ENCODE data around the gene GAS2L3. TPM values are rescaled to one million over a fixed set of nuclear protein-coding genes. Genes with fewer than 3 reads are reported as not detected.
"Not testable (repeated sequence)": the region's sequence is repeated elsewhere in the genome, so short reads cannot be mapped to it uniquely, and the experiment has no call there.

The GAS2L3 gene
- total RNA-seq, 1 donor from 2014 or later, result 0.07 TPM

GRCh38 chr12:100554608-100555077 is 18.8 kb upstream of the GAS2L3 start:
- CTCF ChIA-PET, result interaction anchor here (1.0 to 2.3 kb wide), 3 partner anchors 9 to 320 kb away, joined by 3 to 16 read pairs (median 4); no protein-coding TSS in a partner anchor
- Mint-ChIP-seq H3K27me3 (peaks cover 2% of the 10 kb centered on the region), H3K36me3 (ENCODE audit: low read depth) (no peaks in the 10 kb centered on the region), H3K9me3 (no peaks in the 10 kb centered on the region), H3K4me1 (no peaks in the 10 kb centered on the region), H3K27ac (no peak overlapping the region), H3K4me3 (no peak overlapping the region)
- no peak for ATAC-seq (ENCODE audit: low read depth)
- TF ChIP-seq CTCF (IDR thresholded peaks at IDR 0.05), result no peak
- intact Hi-C loops (cut with micrococcal nuclease), result no loop called here
- POLR2A ChIA-PET, result no interaction called here
- DNase-seq, result no peak

- POLR2A ChIA-PET, result no interaction called here
- no peak for DNase-seq
- no peak for TF ChIP-seq CTCF (IDR thresholded peaks at IDR 0.05)
These were observed 17.8 kb upstream of the GAS2L3 start for GRCh38 chr12:100555722-100556121.

GRCh38 chr12:100557357-100557756 is 16.1 kb upstream of the GAS2L3 start:
- POLR2A ChIA-PET, result no interaction called here
- no peak for DNase-seq
- Mint-ChIP-seq H3K4me1 (no peaks in the 10 kb centered on the region), H3K27ac (no peak overlapping the region), H3K36me3 (ENCODE audit: low read depth) (no peaks in the 10 kb centered on the region), H3K27me3 (peaks cover 2% of the 10 kb centered on the region), H3K4me3 (no peak overlapping the region), H3K9me3 (no peaks in the 10 kb centered on the region)
- CTCF ChIA-PET, result no interaction called here
- intact Hi-C loops (cut with micrococcal nuclease), result no loop called here
- ATAC-seq (ENCODE audit: low read depth), result no peak
- no peak for TF ChIP-seq CTCF (IDR thresholded peaks at IDR 0.05)

More at GRCh38 chr12:100555722-100556121, 17.8 kb upstream of the GAS2L3 start:
- Mint-ChIP-seq H3K27me3 (peaks cover 2% of the 10 kb centered on the region), H3K4me3 (no peak overlapping the region), H3K9me3 (no peaks in the 10 kb centered on the region), H3K36me3 (ENCODE audit: low read depth) (no peaks in the 10 kb centered on the region), H3K4me1 (no peaks in the 10 kb centered on the region), H3K27ac (no peak overlapping the region)
- ATAC-seq (ENCODE audit: low read depth), result no peak
- CTCF ChIA-PET, result interaction anchor here (1.0 to 2.3 kb wide), 3 partner anchors 10 to 321 kb away, joined by 3 to 16 read pairs (median 4); no protein-coding TSS in a partner anchor
- intact Hi-C loops (cut with micrococcal nuclease), result no loop called here

GRCh38 chr12:100559261-100559660 is 14.2 kb upstream of the GAS2L3 start:
- CTCF ChIA-PET; H3K4me1 Mint-ChIP-seq; DNase-seq; H3K27ac Mint-ChIP-seq; POLR2A ChIA-PET; H3K36me3 Mint-ChIP-seq (ENCODE audit: low read depth); H3K9me3 Mint-ChIP-seq; H3K4me3 Mint-ChIP-seq; intact Hi-C loops (cut with micrococcal nuclease); ATAC-seq (ENCODE audit: low read depth); H3K27me3 Mint-ChIP-seq: not testable (repeated sequence)

GRCh38 chr12:100564090-100564489 is 9.4 kb upstream of the GAS2L3 start:
- ChIA-PET POLR2A (no interaction called here), CTCF (no interaction called here)
- intact Hi-C loops (cut with micrococcal nuclease), result no loop called here
- no peak overlapping the region for H3K27ac Mint-ChIP-seq
- H3K36me3 Mint-ChIP-seq (ENCODE audit: low read depth), result no peaks in the 10 kb centered on the region
- DNase-seq (no peak), ATAC-seq (ENCODE audit: low read depth) (no peak)
- TF ChIP-seq CTCF (IDR thresholded peaks at IDR 0.05), result no peak
- peaks cover 1% of the 10 kb centered on the region for H3K4me1 Mint-ChIP-seq
- no peaks in the 10 kb centered on the region for H3K9me3 Mint-ChIP-seq
- H3K4me3 Mint-ChIP-seq, result no peak overlapping the region
- peaks cover 2% of the 10 kb centered on the region for H3K27me3 Mint-ChIP-seq

GRCh38 chr12:100564905-100565467 is 8.5 kb upstream of the GAS2L3 start:
- TF ChIP-seq CTCF (IDR thresholded peaks at IDR 0.05), result no peak
- no peaks in the 10 kb centered on the region for H3K9me3 Mint-ChIP-seq
- DNase-seq (no peak), ATAC-seq (ENCODE audit: low read depth) (no peak)
- no peak overlapping the region for H3K27ac Mint-ChIP-seq
- H3K27me3 Mint-ChIP-seq, result peaks cover 2% of the 10 kb centered on the region
- ChIA-PET POLR2A (no interaction called here), CTCF (no interaction called here)
- no peak overlapping the region for H3K4me3 Mint-ChIP-seq
- intact Hi-C loops (cut with micrococcal nuclease), result no loop called here
- H3K36me3 Mint-ChIP-seq (ENCODE audit: low read depth), result no peaks in the 10 kb centered on the region
- peaks cover 1% of the 10 kb centered on the region for H3K4me1 Mint-ChIP-seq
